Endothelial cell of umbilical vein (primary cell): ENCODE data around the gene SLC12A2.

Source experiments
- MYC ChIP-seq: IDR thresholded peaks from one replicate; pipeline ENCODE4 v1.6.1; 2011; ENCODE audit warnings: mild to moderate bottlenecking, low read depth, low read length
- POLR2A ChIP-seq: IDR thresholded peaks from 2 replicates; pipeline ENCODE4 v1.6.1; 2012; ENCODE audit warnings: low read depth, mild to moderate bottlenecking, control low read depth, low read length
- TF ChIP-seq, protein P1 (sequence below), 2 donors: IDR thresholded peaks; 1 replicate in 1 of 2; 2 replicates in 1 of 2; pipeline ENCODE4 v1.5.1; 2011; ENCODE audit warnings: low read length in 2 of 2, mild to moderate bottlenecking in 2 of 2, moderate library complexity in 2 of 2, control low read depth in 1 of 2, inconsistent platforms in 1 of 2, low read depth in 1 of 2; ENCODE audit not compliant: insufficient read depth in 1 of 2; ENCODE audit errors: extremely low read depth in 1 of 2

- TF ChIP-seq, protein P1, sequence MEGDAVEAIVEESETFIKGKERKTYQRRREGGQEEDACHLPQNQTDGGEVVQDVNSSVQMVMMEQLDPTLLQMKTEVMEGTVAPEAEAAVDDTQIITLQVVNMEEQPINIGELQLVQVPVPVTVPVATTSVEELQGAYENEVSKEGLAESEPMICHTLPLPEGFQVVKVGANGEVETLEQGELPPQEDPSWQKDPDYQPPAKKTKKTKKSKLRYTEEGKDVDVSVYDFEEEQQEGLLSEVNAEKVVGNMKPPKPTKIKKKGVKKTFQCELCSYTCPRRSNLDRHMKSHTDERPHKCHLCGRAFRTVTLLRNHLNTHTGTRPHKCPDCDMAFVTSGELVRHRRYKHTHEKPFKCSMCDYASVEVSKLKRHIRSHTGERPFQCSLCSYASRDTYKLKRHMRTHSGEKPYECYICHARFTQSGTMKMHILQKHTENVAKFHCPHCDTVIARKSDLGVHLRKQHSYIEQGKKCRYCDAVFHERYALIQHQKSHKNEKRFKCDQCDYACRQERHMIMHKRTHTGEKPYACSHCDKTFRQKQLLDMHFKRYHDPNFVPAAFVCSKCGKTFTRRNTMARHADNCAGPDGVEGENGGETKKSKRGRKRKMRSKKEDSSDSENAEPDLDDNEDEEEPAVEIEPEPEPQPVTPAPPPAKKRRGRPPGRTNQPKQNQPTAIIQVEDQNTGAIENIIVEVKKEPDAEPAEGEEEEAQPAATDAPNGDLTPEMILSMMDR (IDR thresholded peaks at IDR 0.05; ENCODE audit: extremely low read depth in 1 of 2, insufficient read depth in 1 of 2, low read depth in 1 of 2, low read length in 2 of 2): no peak
- TF ChIP-seq POLR2A (peak; percentile 83), MYC (no peak)
These were observed 44.9 kb upstream of the SLC12A2 start for GRCh38 chr5:128038643-128039042.
